Measurements from ENCODE around the gene RABL6.
"Not testable (repeated sequence)": the region's sequence is repeated elsewhere in the genome, so short reads cannot be mapped to it uniquely, and the experiment has no call there.

The RABL6 gene

GRCh38 chr9:136799854-136800657 is 7.7 kb upstream of the RABL6 start:
- peak; percentile 71 to 82 for DNase-seq (ENCODE audit: low read depth in 1 of 2, low spot score in 1 of 2)
- Histone ChIP-seq H3K27ac (replicated peaks) (no peak overlapping the region), H3K27me3 (ENCODE audit: insufficient read depth, poor library complexity, severe bottlenecking) (peaks cover 16% of the 10 kb centered on the region), H3K4me3 (replicated peaks; ENCODE audit: insufficient read depth, low read length) (peak overlapping the region; percentile 37)
- TF ChIP-seq CTCF (IDR thresholded peaks at IDR 0.05; ENCODE audit: insufficient read depth, low read length): no peak
- peak; percentile 76 for TF ChIP-seq POLR2AphosphoS5 (IDR thresholded peaks at IDR 0.05; ENCODE audit: low read depth)

GRCh38 chr9:136802321-136802720 is 5.4 kb upstream of the RABL6 start:
- Histone ChIP-seq H3K27me3 (ENCODE audit: insufficient read depth, poor library complexity, severe bottlenecking) (peaks cover 16% of the 10 kb centered on the region), H3K27ac (replicated peaks) (no peak overlapping the region), H3K4me3 (replicated peaks; ENCODE audit: insufficient read depth, low read length) (no peak overlapping the region)
- DNase-seq (ENCODE audit: low read depth in 1 of 2, low spot score in 1 of 2): no peak
- TF ChIP-seq REST (IDR thresholded peaks at IDR 0.05; ENCODE audit: insufficient replicate concordance, low read depth) (no peak), POLR2AphosphoS5 (IDR thresholded peaks at IDR 0.05; ENCODE audit: low read depth) (no peak), CTCF (IDR thresholded peaks at IDR 0.05; ENCODE audit: insufficient read depth, low read length) (no peak), GABPA (IDR thresholded peaks at IDR 0.05; ENCODE audit: low read depth) (no peak), SPI1 (IDR thresholded peaks at IDR 0.05; ENCODE audit: borderline replicate concordance, low read depth) (no peak)

GRCh38 chr9:136803009-136803550 is 4.7 kb upstream of the RABL6 start:
- H3K4me3 ChIP-seq (replicated peaks; ENCODE audit: insufficient read depth, low read length); H3K27ac ChIP-seq (replicated peaks); DNase-seq (ENCODE audit: low read depth in 1 of 2, low spot score in 1 of 2): not testable (repeated sequence)
- H3K27me3 ChIP-seq (ENCODE audit: insufficient read depth, poor library complexity, severe bottlenecking): peaks cover 16% of the 10 kb centered on the region

- no peak overlapping the region for H3K4me3 ChIP-seq (replicated peaks; ENCODE audit: insufficient read depth, low read length)
- no peak for TF ChIP-seq SPI1 (IDR thresholded peaks at IDR 0.05; ENCODE audit: borderline replicate concordance, low read depth)
- no peak for TF ChIP-seq POLR2AphosphoS5 (IDR thresholded peaks at IDR 0.05; ENCODE audit: low read depth)
- TF ChIP-seq REST (IDR thresholded peaks at IDR 0.05; ENCODE audit: insufficient replicate concordance, low read depth): no peak
- no peak for TF ChIP-seq CTCF (IDR thresholded peaks at IDR 0.05; ENCODE audit: insufficient read depth, low read length)
- no peak for TF ChIP-seq GABPA (IDR thresholded peaks at IDR 0.05; ENCODE audit: low read depth)
- H3K27ac ChIP-seq (replicated peaks): no peak overlapping the region
- no peak for DNase-seq (ENCODE audit: low read depth in 1 of 2, low spot score in 1 of 2)
- H3K27me3 ChIP-seq (ENCODE audit: insufficient read depth, poor library complexity, severe bottlenecking): peaks cover 12% of the 10 kb centered on the region
These were observed 3.9 kb upstream of the RABL6 start for GRCh38 chr9:136803551-136804508.
